ENCODE measurements around the gene C1QTNF12. TPM values are rescaled to one million over a fixed set of nuclear protein-coding genes. Genes with fewer than 3 reads are reported as not detected.
"Not testable (repeated sequence)": the region's sequence is repeated elsewhere in the genome, so short reads cannot be mapped to it uniquely, and the experiment has no call there.

The C1QTNF12 gene
- total RNA-seq, 1 donor from 2014 or later = not detected

DNA sequence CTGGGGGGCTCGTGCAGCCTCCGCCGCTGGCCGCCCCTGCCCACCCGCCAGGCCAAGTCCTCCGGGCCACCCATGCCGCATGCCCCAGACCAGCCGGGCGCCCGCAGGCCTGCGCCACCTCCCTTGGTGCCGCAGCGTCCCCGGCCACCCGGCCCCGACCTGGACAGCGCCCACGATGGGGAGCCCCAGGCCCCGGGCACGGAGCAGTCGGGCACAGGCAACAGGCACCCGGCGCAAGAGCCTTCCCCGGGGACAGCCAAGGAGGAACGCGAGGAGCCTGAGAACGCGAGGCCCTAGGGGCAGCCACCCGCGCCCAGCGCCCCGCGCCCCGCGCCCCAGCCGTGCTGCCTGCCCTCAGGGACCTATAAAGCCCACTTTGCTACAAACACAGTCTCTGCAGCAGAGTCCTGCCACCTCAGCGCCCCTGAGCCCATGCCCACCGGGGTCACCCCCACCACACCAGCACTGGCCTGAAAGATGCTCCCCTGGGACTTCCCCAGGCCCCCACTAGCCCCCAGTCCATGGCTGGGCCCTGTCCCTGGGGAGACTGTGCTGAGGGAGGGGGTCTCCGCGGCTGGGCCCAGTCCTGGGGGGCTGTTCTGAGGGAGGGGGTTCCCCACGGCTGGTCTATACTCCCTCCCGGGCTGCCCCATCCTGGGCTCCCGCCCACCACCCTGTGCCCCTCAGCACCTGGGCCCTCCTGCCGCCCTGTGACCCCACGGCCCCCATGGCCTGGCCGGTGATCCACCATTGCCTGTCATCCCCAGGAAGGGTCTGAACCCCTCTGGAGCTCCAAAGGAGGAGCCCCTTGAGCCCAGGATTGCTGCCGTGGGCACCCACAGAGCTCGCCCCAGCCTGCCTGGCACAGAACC is 48.7 kb downstream of the C1QTNF12 start:
- Histone ChIP-seq H3K27ac (no peak overlapping the region), H3K9me3 (no peaks in the 10 kb centered on the region), H3K36me3 (no peaks in the 10 kb centered on the region), H3K27me3 (no peaks in the 10 kb centered on the region), H3K4me1 (peaks cover 0 to 7% of the 10 kb centered on the region in 2 donors), H3K4me3 (no peak overlapping the region)
- TF ChIP-seq, protein P1, sequence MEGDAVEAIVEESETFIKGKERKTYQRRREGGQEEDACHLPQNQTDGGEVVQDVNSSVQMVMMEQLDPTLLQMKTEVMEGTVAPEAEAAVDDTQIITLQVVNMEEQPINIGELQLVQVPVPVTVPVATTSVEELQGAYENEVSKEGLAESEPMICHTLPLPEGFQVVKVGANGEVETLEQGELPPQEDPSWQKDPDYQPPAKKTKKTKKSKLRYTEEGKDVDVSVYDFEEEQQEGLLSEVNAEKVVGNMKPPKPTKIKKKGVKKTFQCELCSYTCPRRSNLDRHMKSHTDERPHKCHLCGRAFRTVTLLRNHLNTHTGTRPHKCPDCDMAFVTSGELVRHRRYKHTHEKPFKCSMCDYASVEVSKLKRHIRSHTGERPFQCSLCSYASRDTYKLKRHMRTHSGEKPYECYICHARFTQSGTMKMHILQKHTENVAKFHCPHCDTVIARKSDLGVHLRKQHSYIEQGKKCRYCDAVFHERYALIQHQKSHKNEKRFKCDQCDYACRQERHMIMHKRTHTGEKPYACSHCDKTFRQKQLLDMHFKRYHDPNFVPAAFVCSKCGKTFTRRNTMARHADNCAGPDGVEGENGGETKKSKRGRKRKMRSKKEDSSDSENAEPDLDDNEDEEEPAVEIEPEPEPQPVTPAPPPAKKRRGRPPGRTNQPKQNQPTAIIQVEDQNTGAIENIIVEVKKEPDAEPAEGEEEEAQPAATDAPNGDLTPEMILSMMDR (IDR thresholded peaks at IDR 0.05) = no peak
- intact Hi-C loops (cut with DNase I) = no loop called here
- DNase-seq (ENCODE audit: low spot score in 2 of 2) = no peak

DNA sequence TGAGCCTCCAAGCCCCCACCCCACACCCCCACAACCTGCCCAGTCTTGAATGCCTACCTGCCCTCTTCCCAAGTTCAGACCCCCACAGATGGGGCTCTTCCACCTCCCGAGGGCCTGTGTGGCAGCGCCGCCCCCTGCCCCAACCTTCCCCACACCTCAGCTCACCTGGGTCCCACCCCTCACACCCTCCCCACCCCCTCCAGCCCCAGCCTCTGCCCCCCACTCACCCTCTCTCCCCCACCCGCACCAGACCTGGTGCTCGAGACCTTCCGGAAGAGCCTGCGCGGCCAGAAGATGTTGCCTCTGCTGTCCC is 49.4 kb downstream of the C1QTNF12 start:
- Histone ChIP-seq H3K27me3 (no peaks in the 10 kb centered on the region), H3K9me3 (no peaks in the 10 kb centered on the region), H3K4me1 (peaks cover 0 to 7% of the 10 kb centered on the region in 2 donors), H3K27ac (no peak overlapping the region), H3K4me3 (no peak overlapping the region), H3K36me3 (no peaks in the 10 kb centered on the region)
- no peak for DNase-seq (ENCODE audit: low spot score in 2 of 2)
- TF ChIP-seq, protein P1 (IDR thresholded peaks at IDR 0.05) = no peak
- intact Hi-C loops (cut with DNase I) = no loop called here

DNA sequence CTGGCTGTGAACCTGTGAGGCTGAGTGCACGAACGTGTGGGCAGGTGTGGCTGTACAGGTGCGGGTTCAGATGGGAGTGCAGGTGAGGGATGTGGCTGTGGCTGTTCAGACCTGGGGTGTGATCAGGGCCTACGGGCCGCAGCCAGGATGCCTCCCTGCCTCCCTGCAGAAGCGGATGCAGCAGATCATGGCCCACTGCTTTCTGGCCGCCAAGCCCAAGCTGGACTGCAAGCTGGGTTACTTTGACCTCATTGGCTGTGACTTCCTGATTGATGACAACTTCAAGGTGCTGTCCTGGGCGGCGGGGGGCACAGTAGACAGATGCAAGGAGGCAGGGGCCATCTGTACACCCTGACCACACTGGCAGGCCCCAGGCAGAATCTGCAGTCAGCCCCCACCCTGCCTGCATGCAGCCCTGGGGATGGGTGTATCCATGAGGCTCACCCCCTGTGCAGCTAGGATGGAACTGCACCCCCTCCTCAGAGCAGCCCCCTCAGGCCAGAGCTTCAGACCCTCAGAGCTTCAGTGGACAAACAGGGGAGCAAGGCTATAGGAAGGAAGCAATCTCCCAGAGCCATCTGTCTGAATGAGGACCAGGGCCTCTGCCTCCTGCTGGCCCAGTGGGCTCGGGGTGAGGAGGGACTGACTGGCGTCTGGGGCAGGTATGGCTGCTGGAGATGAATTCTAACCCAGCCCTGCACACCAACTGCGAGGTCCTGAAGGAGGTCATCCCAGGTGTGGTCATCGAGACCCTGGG is 49.9 kb downstream of the C1QTNF12 start:
- H3K27me3 ChIP-seq = no peaks in the 10 kb centered on the region
- no peak overlapping the region for H3K4me3 ChIP-seq
- DNase-seq (ENCODE audit: low spot score in 2 of 2) = no peak
- H3K36me3 ChIP-seq = no peaks in the 10 kb centered on the region
- intact Hi-C loops (cut with DNase I) = no loop called here
- H3K4me1 ChIP-seq = peaks cover 0 to 7% of the 10 kb centered on the region in 2 donors
- no peaks in the 10 kb centered on the region for H3K9me3 ChIP-seq
- H3K27ac ChIP-seq = no peak overlapping the region
- TF ChIP-seq, protein P1 (IDR thresholded peaks at IDR 0.05) = no peak

DNA sequence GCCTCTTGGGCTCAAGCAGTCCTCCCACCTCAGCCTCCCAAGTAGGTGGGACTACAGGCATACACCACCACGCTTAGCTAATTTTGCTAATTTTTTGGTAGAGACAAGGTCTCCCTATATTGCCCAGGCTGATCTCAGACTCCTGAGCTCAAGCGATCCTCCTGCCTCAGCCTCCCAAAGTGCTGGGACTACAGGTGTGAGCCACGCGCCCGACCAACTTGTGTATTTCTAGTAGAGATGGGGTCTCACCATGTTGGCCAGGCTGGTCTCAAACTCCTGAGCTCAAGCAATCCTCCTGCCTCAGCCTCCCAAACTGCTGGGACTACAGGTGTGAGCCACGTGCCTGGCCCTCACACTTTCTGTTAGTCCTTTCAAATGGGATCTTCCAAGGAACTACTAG is 50.8 kb downstream of the C1QTNF12 start:
- H3K4me1 ChIP-seq; H3K4me3 ChIP-seq; intact Hi-C loops (cut with DNase I); H3K27ac ChIP-seq; H3K27me3 ChIP-seq; H3K9me3 ChIP-seq; H3K36me3 ChIP-seq; DNase-seq (ENCODE audit: low spot score in 2 of 2): not testable (repeated sequence)

DNA sequence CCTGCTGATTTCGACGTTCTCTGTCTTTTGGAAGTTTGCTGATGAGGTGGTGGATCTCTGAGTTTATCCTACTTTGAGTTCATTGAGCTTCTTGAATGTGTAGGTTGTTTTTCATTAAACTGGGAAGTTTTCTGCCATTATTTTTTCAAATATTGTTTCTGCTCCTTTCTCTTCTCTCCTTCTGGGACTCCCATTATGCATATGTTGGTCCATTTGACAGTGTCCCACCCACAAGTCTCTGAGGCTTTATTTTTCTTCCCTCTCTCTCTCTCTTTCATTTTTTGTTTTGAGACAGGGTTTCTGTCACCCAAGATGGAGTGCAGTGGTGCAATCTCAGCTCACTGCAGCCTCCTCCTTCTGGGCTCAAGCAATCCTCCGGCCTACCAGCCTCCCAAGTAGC is 51.8 kb downstream of the C1QTNF12 start:
- TF ChIP-seq, protein P1 (IDR thresholded peaks at IDR 0.05) = no peak
- H3K27me3 ChIP-seq = no peaks in the 10 kb centered on the region
- H3K27ac ChIP-seq = no peak overlapping the region
- DNase-seq (ENCODE audit: low spot score in 2 of 2) = no peak
- no peaks in the 10 kb centered on the region for H3K9me3 ChIP-seq
- intact Hi-C loops (cut with DNase I) = no loop called here
- H3K4me3 ChIP-seq = no peak overlapping the region
- H3K4me1 ChIP-seq = no peaks in the 10 kb centered on the region
- H3K36me3 ChIP-seq = no peaks in the 10 kb centered on the region

Other genes starting within 250 kb of the C1QTNF12 start
- gene HES4, start 246.6 kb downstream of the C1QTNF12 start, total RNA-seq = 285 TPM
- 125 TPM for gene ISG15, start 233.2 kb downstream of the C1QTNF12 start, total RNA-seq
- gene AGRN, start 226.6 kb downstream of the C1QTNF12 start, total RNA-seq = 109 TPM
- gene RNF223, start 172.4 kb downstream of the C1QTNF12 start, total RNA-seq = not detected
- gene C1orf159, start 130.6 kb downstream of the C1QTNF12 start, total RNA-seq = 23.7 TPM
- gene TTLL10, start 72.8 kb downstream of the C1QTNF12 start, total RNA-seq = not detected
- not detected for gene TNFRSF18, start 40.1 kb downstream of the C1QTNF12 start, total RNA-seq
- gene TNFRSF4, start 32.6 kb downstream of the C1QTNF12 start, total RNA-seq = 4.8 TPM
- 223 TPM for gene SDF4, start 14.7 kb downstream of the C1QTNF12 start, total RNA-seq
- gene B3GALT6, start 14.5 kb downstream of the C1QTNF12 start, total RNA-seq = 94.9 TPM
- gene UBE2J2, start 27.1 kb upstream of the C1QTNF12 start, total RNA-seq = 25.2 TPM
- gene SCNN1D, start 33.7 kb upstream of the C1QTNF12 start, total RNA-seq = 0.32 TPM
- 105 TPM for gene ACAP3, start 61.2 kb upstream of the C1QTNF12 start, total RNA-seq
- 28.3 TPM for gene PUSL1, start 61.9 kb upstream of the C1QTNF12 start, total RNA-seq
- gene INTS11, start 77.9 kb upstream of the C1QTNF12 start, total RNA-seq = 214 TPM
- gene CPTP, start 78.1 kb upstream of the C1QTNF12 start, total RNA-seq = 71.3 TPM
- gene TAS1R3, start 84.6 kb upstream of the C1QTNF12 start, total RNA-seq = 2.7 TPM
- 66.7 TPM for gene DVL1, start 102.7 kb upstream of the C1QTNF12 start, total RNA-seq
- gene MXRA8, start 111.8 kb upstream of the C1QTNF12 start, total RNA-seq = 345 TPM
- gene AURKAIP1, start 128.5 kb upstream of the C1QTNF12 start, total RNA-seq = 247 TPM
- 150 TPM for gene CCNL2, start 152.6 kb upstream of the C1QTNF12 start, total RNA-seq
- 63.4 TPM for gene MRPL20, start 160.6 kb upstream of the C1QTNF12 start, total RNA-seq
- 12.5 TPM for gene ANKRD65, start 174.6 kb upstream of the C1QTNF12 start, total RNA-seq
- 79.0 TPM for gene VWA1, start 189.0 kb upstream of the C1QTNF12 start, total RNA-seq
- not detected for gene ATAD3C, start 203.0 kb upstream of the C1QTNF12 start, total RNA-seq
- 14.2 TPM for gene ATAD3B, start 225.0 kb upstream of the C1QTNF12 start, total RNA-seq

Data from ascending aorta (tissue), 2 donors.